Mesenchymal stem cell (in vitro differentiated cells and primary cell): Measurements from ENCODE around the gene ADAMTS17.

Source experiments
- DNase-seq: peaks from one replicate; pipeline ENCODE4 v3.0.0-alpha.2; 2013
- H2AFZ ChIP-seq: one replicate; pipeline ENCODE4 v1.6.1; 2013; ENCODE audit warnings: low read depth, mild to moderate bottlenecking, control low read depth, inconsistent platforms, low read length, moderate library complexity
- H2AK5ac ChIP-seq: 2 replicates; pipeline ENCODE4 v1.6.1; 2013; ENCODE audit warnings: low read length, moderate library complexity, mild to moderate bottlenecking, inconsistent platforms; ENCODE audit not compliant: severe bottlenecking
- H2BK120ac ChIP-seq: one replicate; pipeline ENCODE4 v1.6.1; 2013; ENCODE audit warnings: low read depth, mild to moderate bottlenecking, inconsistent platforms, low read length, moderate library complexity
- H2BK12ac ChIP-seq, 2 experiments: one replicate each; pipeline ENCODE4 v1.6.1; 2013; ENCODE audit warnings: inconsistent platforms in 2 of 2, low read length in 2 of 2, mild to moderate bottlenecking in 2 of 2, moderate library complexity in 2 of 2, control low read depth in 1 of 2
- H2BK15ac ChIP-seq: one replicate; pipeline ENCODE4 v1.6.1; 2013; ENCODE audit warnings: mild to moderate bottlenecking, low read depth, inconsistent platforms; ENCODE audit not compliant: poor library complexity, severe bottlenecking
- H2BK5ac ChIP-seq: 2 replicates; pipeline ENCODE4 v1.6.1; 2013; ENCODE audit warnings: low read depth, mild to moderate bottlenecking, low read length, control low read depth, inconsistent platforms; ENCODE audit not compliant: poor library complexity, severe bottlenecking
- H3K14ac ChIP-seq, 2 experiments: one replicate each; pipeline ENCODE4 v1.6.1; 2013; ENCODE audit warnings: inconsistent platforms in 2 of 2, low read length in 2 of 2, control low read depth in 1 of 2, mild to moderate bottlenecking in 1 of 2, moderate library complexity in 1 of 2
- H3K18ac ChIP-seq, 2 experiments: one replicate each; pipeline ENCODE4 v1.6.1; 2013; ENCODE audit warnings: inconsistent platforms in 2 of 2, low read length in 2 of 2, control low read depth in 1 of 2, low read depth in 1 of 2, mild to moderate bottlenecking in 1 of 2
- H3K23ac ChIP-seq, 2 experiments: one replicate each; pipeline ENCODE4 v1.6.1; 2013; ENCODE audit warnings: inconsistent platforms in 2 of 2, low read length in 2 of 2, mild to moderate bottlenecking in 2 of 2, moderate library complexity in 2 of 2, control low read depth in 1 of 2
- H3K27ac ChIP-seq: 2 replicates; pipeline ENCODE4 v1.5.1; 2013; ENCODE audit warnings: mild to moderate bottlenecking, moderate library complexity, low read length, control low read depth, inconsistent platforms; ENCODE audit not compliant: poor library complexity, severe bottlenecking
- H3K27me3 ChIP-seq, 2 experiments: 2 replicates each; pipeline versions ENCODE4 v1.6.1 to v1.7.0; 2013; ENCODE audit warnings: low read length in 2 of 2, mild to moderate bottlenecking in 2 of 2, moderate library complexity in 2 of 2, control low read depth in 1 of 2, inconsistent platforms in 1 of 2; ENCODE audit not compliant: control insufficient read depth in 1 of 2, insufficient read depth in 1 of 2
- H3K36me3 ChIP-seq, 2 experiments: 2 replicates each; pipeline versions ENCODE4 v1.6.1 to v1.7.0; 2013; ENCODE audit warnings: low read length in 2 of 2, control low read depth in 1 of 2, inconsistent platforms in 1 of 2, low read depth in 1 of 2, mild to moderate bottlenecking in 1 of 2; ENCODE audit not compliant: insufficient read depth in 2 of 2, control insufficient read depth in 1 of 2
- H3K4ac ChIP-seq, 2 experiments: one replicate each; pipeline ENCODE4 v1.6.1; 2013; ENCODE audit warnings: inconsistent platforms in 2 of 2, low read length in 2 of 2, mild to moderate bottlenecking in 2 of 2, moderate library complexity in 2 of 2, control low read depth in 1 of 2, low read depth in 1 of 2
- H3K4me1 ChIP-seq: 2 replicates; pipeline ENCODE4 v1.6.1; 2013; ENCODE audit warnings: low read depth, low read length, control low read depth; ENCODE audit not compliant: control insufficient read depth, insufficient read depth
- H3K4me2 ChIP-seq: 2 replicates; pipeline ENCODE4 v1.6.1; 2013; ENCODE audit warnings: low read length, mild to moderate bottlenecking, inconsistent platforms; ENCODE audit not compliant: poor library complexity, severe bottlenecking
- H3K4me3 ChIP-seq, 2 experiments: 2 replicates each; pipeline versions ENCODE4 v1.5.1 to v1.7.0; 2013; ENCODE audit warnings: low read length in 2 of 2, mild to moderate bottlenecking in 2 of 2, control low read depth in 1 of 2, low read depth in 1 of 2; ENCODE audit not compliant: insufficient read depth in 1 of 2
- H3K79me1 ChIP-seq: replicated peaks from 2 replicates; pipeline ENCODE4 v1.6.1; 2013; ENCODE audit warnings: mild to moderate bottlenecking, control low read depth, low read length, inconsistent platforms; ENCODE audit not compliant: poor library complexity, severe bottlenecking
- H3K9ac ChIP-seq: 2 replicates; pipeline ENCODE4 v1.7.0; 2013; ENCODE audit warnings: mild to moderate bottlenecking, low read length, moderate library complexity
- H3K9me3 ChIP-seq: 2 replicates; pipeline ENCODE4 v1.7.0; 2013; ENCODE audit warnings: mild to moderate bottlenecking, low read length; ENCODE audit not compliant: control insufficient read depth
- H4K8ac ChIP-seq: one replicate; pipeline ENCODE4 v1.6.1; 2013; ENCODE audit warnings: inconsistent platforms, mild to moderate bottlenecking, low read length, moderate library complexity
- H4K91ac ChIP-seq: one replicate; pipeline ENCODE4 v1.6.1; 2013; ENCODE audit warnings: mild to moderate bottlenecking, low read length, inconsistent platforms
- WGBS: methylation state at CpG from one replicate; pipeline ENCODE4 v1.1.7; 2013; ENCODE audit warnings: mixed read lengths; 5-methylcytosine and 5-hydroxymethylcytosine counted together

ADAMTS17 gene

GRCh38 chr15:100154338-100154737 is 187.4 kb downstream of the ADAMTS17 start:
- Histone ChIP-seq H3K4me1 (no peaks in the 10 kb centered on the region), H2BK5ac (no peak overlapping the region), H3K4ac (no peak overlapping the region), H3K9ac (no peak overlapping the region), H3K23ac (no peak overlapping the region), H4K8ac (no peak overlapping the region), H3K79me1 (no peaks in the 10 kb centered on the region), H3K27ac (no peak overlapping the region), H2AFZ (no peak overlapping the region), H3K4me2 (no peak overlapping the region), H2BK120ac (no peak overlapping the region), H3K36me3 (no peaks in the 10 kb centered on the region), H3K9me3 (peaks cover 3% of the 10 kb centered on the region), H3K18ac (no peak overlapping the region), H3K14ac (no peak overlapping the region), H4K91ac (no peak overlapping the region), H2BK12ac (no peak overlapping the region), H3K4me3 (no peak overlapping the region), H3K27me3 (peaks cover 0 to 22% of the 10 kb centered on the region in 2 experiments), H2AK5ac (no peak overlapping the region), H2BK15ac (no peak overlapping the region)
- DNase-seq, result no peak
- 84% methylated on average over 8 of the region's 8 CpGs for WGBS

GRCh38 chr15:100152463-100152862 is 189.3 kb downstream of the ADAMTS17 start:
- no peak overlapping the region for H2BK120ac ChIP-seq
- no peak overlapping the region for H2AK5ac ChIP-seq
- H3K4me1 ChIP-seq, result no peaks in the 10 kb centered on the region
- WGBS, result 81% methylated on average over 8 of the region's 8 CpGs
- no peak overlapping the region for H3K14ac ChIP-seq
- H2BK15ac ChIP-seq, result no peak overlapping the region
- no peak overlapping the region for H2AFZ ChIP-seq
- H3K27me3 ChIP-seq, result peaks cover 0 to 22% of the 10 kb centered on the region in 2 experiments
- no peak overlapping the region for H4K8ac ChIP-seq
- H2BK12ac ChIP-seq, result no peak overlapping the region
- H4K91ac ChIP-seq, result no peak overlapping the region
- H3K9ac ChIP-seq, result no peak overlapping the region
- no peak for DNase-seq
- no peaks in the 10 kb centered on the region for H3K36me3 ChIP-seq
- H3K4me3 ChIP-seq, result no peak overlapping the region
- H3K4ac ChIP-seq, result no peak overlapping the region
- H3K23ac ChIP-seq, result no peak overlapping the region
- no peak overlapping the region for H3K18ac ChIP-seq
- no peaks in the 10 kb centered on the region for H3K79me1 ChIP-seq
- peaks cover 22% of the 10 kb centered on the region for H3K9me3 ChIP-seq
- no peak overlapping the region for H3K27ac ChIP-seq
- no peak overlapping the region for H2BK5ac ChIP-seq
- no peak overlapping the region for H3K4me2 ChIP-seq

GRCh38 chr15:100150906-100151305 is 190.9 kb downstream of the ADAMTS17 start:
- no peak overlapping the region for H2AFZ ChIP-seq
- no peak overlapping the region for H3K4me3 ChIP-seq
- no peak overlapping the region for H3K14ac ChIP-seq
- no peak overlapping the region for H3K4ac ChIP-seq
- H3K36me3 ChIP-seq, result no peaks in the 10 kb centered on the region
- H2AK5ac ChIP-seq, result no peak overlapping the region
- 75% methylated on average over 8 of the region's 8 CpGs for WGBS
- H3K79me1 ChIP-seq, result no peaks in the 10 kb centered on the region
- no peak overlapping the region for H2BK5ac ChIP-seq
- DNase-seq, result no peak
- peaks cover 0 to 22% of the 10 kb centered on the region in 2 experiments for H3K27me3 ChIP-seq
- no peaks in the 10 kb centered on the region for H3K4me1 ChIP-seq
- no peak overlapping the region for H4K8ac ChIP-seq
- H2BK15ac ChIP-seq, result no peak overlapping the region
- H3K18ac ChIP-seq, result no peak overlapping the region
- H2BK12ac ChIP-seq, result no peak overlapping the region
- peaks cover 25% of the 10 kb centered on the region for H3K9me3 ChIP-seq
- H4K91ac ChIP-seq, result no peak overlapping the region
- H3K9ac ChIP-seq, result no peak overlapping the region
- H3K23ac ChIP-seq, result no peak overlapping the region
- no peak overlapping the region for H3K4me2 ChIP-seq
- H3K27ac ChIP-seq, result no peak overlapping the region
- H2BK120ac ChIP-seq, result no peak overlapping the region

GRCh38 chr15:100147828-100148227 is 193.9 kb downstream of the ADAMTS17 start:
- Histone ChIP-seq H3K36me3 (no peaks in the 10 kb centered on the region), H3K4me2 (no peak overlapping the region), H3K9ac (no peak overlapping the region), H4K8ac (no peak overlapping the region), H2BK120ac (no peak overlapping the region), H3K23ac (no peak overlapping the region), H3K79me1 (no peaks in the 10 kb centered on the region), H3K4ac (no peak overlapping the region), H4K91ac (no peak overlapping the region), H3K27me3 (peaks cover 0 to 24% of the 10 kb centered on the region in 2 experiments), H2AK5ac (no peak overlapping the region), H2BK5ac (no peak overlapping the region), H3K4me3 (no peak overlapping the region), H3K4me1 (no peaks in the 10 kb centered on the region), H3K27ac (no peak overlapping the region), H3K18ac (peak overlapping the region in 1 of 2 experiments; percentile 21), H2BK15ac (no peak overlapping the region), H3K14ac (no peak overlapping the region), H3K9me3 (peaks cover 25% of the 10 kb centered on the region), H2AFZ (no peak overlapping the region), H2BK12ac (no peak overlapping the region)
- no peak for DNase-seq
- WGBS, result 74% methylated on average over 3 of the region's 3 CpGs
